ENCODE results near the gene TDRD10.

The TDRD10 gene

GRCh38 chr1:154553056-154554030 lies 51.3 kb downstream of the TDRD10 start:
- no peak for DNase-seq (ENCODE audit: low read depth)

- DNase-seq (ENCODE audit: low read depth) = no peak
Measured at GRCh38 chr1:154556422-154556821, 54.4 kb downstream of the TDRD10 start.

- DNase-seq (ENCODE audit: low read depth) = no peak
Measured at GRCh38 chr1:154557248-154557938, 55.4 kb downstream of the TDRD10 start.

- peak; percentile 39 for DNase-seq (ENCODE audit: low read depth)
Measured at GRCh38 chr1:154557939-154558719, 56.1 kb downstream of the TDRD10 start, which contains the start of gene UBE2Q1. Gene UBE2Q1 (minus strand): TSS chr1:154558662. CDS start chr1:154558553, 109 bp downstream.

- DNase-seq (ENCODE audit: low read depth) = peak; percentile 99
Measured at GRCh38 chr1:154558720-154559465, 56.9 kb downstream of the TDRD10 start.

GRCh38 chr1:154559466-154560044 lies 57.5 kb downstream of the TDRD10 start:
- peak; percentile 90 for DNase-seq (ENCODE audit: low read depth)

GRCh38 chr1:154565876-154566275 lies 63.9 kb downstream of the TDRD10 start:
- no peak for DNase-seq (ENCODE audit: low read depth)

GRCh38 chr1:154567386-154568156 lies 65.6 kb downstream of the TDRD10 start, which contains the start of gene CHRNB2:
Gene CHRNB2 (plus strand): TSS chr1:154567778. CDS start chr1:154568045, 267 bp downstream.
- peak; percentile 27 for DNase-seq (ENCODE audit: low read depth)

- DNase-seq (ENCODE audit: low read depth) = no peak
Measured at GRCh38 chr1:154568157-154568815, 66.3 kb downstream of the TDRD10 start.

- DNase-seq (ENCODE audit: low read depth) = no peak
Measured at GRCh38 chr1:154571244-154571963, 69.4 kb downstream of the TDRD10 start.

GRCh38 chr1:154571964-154572288 lies 69.9 kb downstream of the TDRD10 start:
- DNase-seq (ENCODE audit: low read depth) = no peak

GRCh38 chr1:154572468-154573167 lies 70.6 kb downstream of the TDRD10 start:
- DNase-seq (ENCODE audit: low read depth) = no peak

GRCh38 chr1:154573168-154573510 lies 71.1 kb downstream of the TDRD10 start:
- DNase-seq (ENCODE audit: low read depth) = no peak

- DNase-seq (ENCODE audit: low read depth) = peak; percentile 34
Measured at GRCh38 chr1:154574716-154575115, 72.7 kb downstream of the TDRD10 start.

- no peak for DNase-seq (ENCODE audit: low read depth)
Measured at GRCh38 chr1:154575147-154575927, 73.3 kb downstream of the TDRD10 start.

GRCh38 chr1:154575951-154576566 lies 74.0 kb downstream of the TDRD10 start:
- no peak for DNase-seq (ENCODE audit: low read depth)

GRCh38 chr1:154577346-154578057 lies 75.5 kb downstream of the TDRD10 start:
- no peak for DNase-seq (ENCODE audit: low read depth)

All from iris pigment epithelial cell (primary cell).